ENCODE data around the gene TRPM2.

DNA sequence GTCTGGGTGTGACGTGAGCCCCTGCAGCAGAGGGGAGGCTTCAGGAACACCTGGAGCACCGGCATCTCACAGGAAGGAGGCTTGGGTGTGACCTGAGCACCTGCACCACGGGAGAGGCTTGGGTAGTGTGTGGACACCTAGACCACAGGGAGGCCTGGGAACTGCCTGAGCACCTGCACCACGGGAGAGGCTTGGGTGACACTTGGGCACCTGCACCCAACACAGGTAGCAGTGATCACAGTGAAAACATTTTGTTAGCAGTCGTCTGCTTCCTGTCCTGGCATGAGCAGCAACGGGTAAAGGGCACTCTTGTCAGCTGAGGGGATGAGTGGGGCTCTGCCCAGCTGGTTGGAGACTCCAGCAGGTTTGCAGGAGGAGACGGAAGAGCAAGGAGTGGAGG is 124.3 kb downstream of the TRPM2 start:
- TF ChIP-seq, protein P1, sequence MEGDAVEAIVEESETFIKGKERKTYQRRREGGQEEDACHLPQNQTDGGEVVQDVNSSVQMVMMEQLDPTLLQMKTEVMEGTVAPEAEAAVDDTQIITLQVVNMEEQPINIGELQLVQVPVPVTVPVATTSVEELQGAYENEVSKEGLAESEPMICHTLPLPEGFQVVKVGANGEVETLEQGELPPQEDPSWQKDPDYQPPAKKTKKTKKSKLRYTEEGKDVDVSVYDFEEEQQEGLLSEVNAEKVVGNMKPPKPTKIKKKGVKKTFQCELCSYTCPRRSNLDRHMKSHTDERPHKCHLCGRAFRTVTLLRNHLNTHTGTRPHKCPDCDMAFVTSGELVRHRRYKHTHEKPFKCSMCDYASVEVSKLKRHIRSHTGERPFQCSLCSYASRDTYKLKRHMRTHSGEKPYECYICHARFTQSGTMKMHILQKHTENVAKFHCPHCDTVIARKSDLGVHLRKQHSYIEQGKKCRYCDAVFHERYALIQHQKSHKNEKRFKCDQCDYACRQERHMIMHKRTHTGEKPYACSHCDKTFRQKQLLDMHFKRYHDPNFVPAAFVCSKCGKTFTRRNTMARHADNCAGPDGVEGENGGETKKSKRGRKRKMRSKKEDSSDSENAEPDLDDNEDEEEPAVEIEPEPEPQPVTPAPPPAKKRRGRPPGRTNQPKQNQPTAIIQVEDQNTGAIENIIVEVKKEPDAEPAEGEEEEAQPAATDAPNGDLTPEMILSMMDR (IDR thresholded peaks at IDR 0.05) = no peak
- TF ChIP-seq POLR2AphosphoS5 (IDR thresholded peaks at IDR 0.05) = no peak

Data from stomach (tissue), 4 donors.